Lower leg skin (tissue), 4 donors: ENCODE results near the gene AGPAT4. TPM values are rescaled to one million over a fixed set of nuclear protein-coding genes. Genes with fewer than 3 reads are reported as not detected.

Source experiments
- DNase-seq, 2 donors: peaks; one replicate each; pipeline ENCODE4 v3.0.0-alpha.2; 2019; ENCODE audit warnings: low spot score in 2 of 2
- H3K4me3 ChIP-seq: fragments of 200-600 bp; sonication (generic); 2 replicates; pipeline ENCODE4 v1.5.1; 2017; ENCODE audit warnings: mild to moderate bottlenecking, low read depth; ENCODE audit not compliant: poor library complexity, severe bottlenecking
- CTCF ChIP-seq, 3 donors: fragments of 450-650 bp; IDR thresholded peaks; one replicate each; pipeline ENCODE4 v1.5.1; 2016; ENCODE audit warnings: antibody characterized with exemption in 3 of 3, mild to moderate bottlenecking in 3 of 3, moderate library complexity in 2 of 3
- POLR2A ChIP-seq, 2 donors: fragments of 450-650 bp; IDR thresholded peaks; one replicate each; pipeline ENCODE4 v1.6.1; 2016 to 2017; ENCODE audit warnings: antibody characterized with exemption in 2 of 2, mild to moderate bottlenecking in 1 of 2, moderate library complexity in 1 of 2
- WGBS, 2 donors: methylation state at CpG; one replicate each; pipeline ENCODE4 v1.1.5; 2018; 5-methylcytosine and 5-hydroxymethylcytosine counted together
- intact Hi-C: fragments of 100-400 bp; cut with DNase I; formaldehyde crosslinking; loops from one replicate; pipeline ENCODE4 v1.15.0; 2023; ENCODE audit warnings: low total_unique reads
- total RNA-seq, 4 donors: library from RNA; depleted of rRNA; stranded (reverse); fragments of >200 nt; gene quantifications; one replicate each; pipeline ENCODE4 v1.1.0, GENCODE V29; 2016

The AGPAT4 gene
- total RNA-seq, 4 donors from 2014 or later, result 0.44 to 2.0 (median 1.2) TPM

- no peak for TF ChIP-seq CTCF (IDR thresholded peaks at IDR 0.05)
- no peak overlapping the region for H3K4me3 ChIP-seq
- intact Hi-C loops, result loop anchor here (10.0 kb wide), 1 partner anchor 228 kb away; no protein-coding TSS in a partner anchor
- no peak for DNase-seq
- 90 to 92% methylated on average over 11 of the region's 11 CpGs for WGBS, 2 donors
Observed at GRCh38 chr6:161136655-161137054, 137.2 kb downstream of the AGPAT4 start.

GRCh38 chr6:161135695-161136591 lies 137.9 kb downstream of the AGPAT4 start:
- 85 to 87% methylated on average over 23 of the region's 23 CpGs for WGBS, 2 donors
- intact Hi-C loops, result loop anchor here (10.0 kb wide), 1 partner anchor 229 kb away; no protein-coding TSS in a partner anchor
- DNase-seq, result peak in 1 of 2 donors; percentile 56
- H3K4me3 ChIP-seq, result no peak overlapping the region
- TF ChIP-seq POLR2A (IDR thresholded peaks at IDR 0.05) (no peak), CTCF (IDR thresholded peaks at IDR 0.05) (no peak)

GRCh38 chr6:161134550-161135298 lies 139.1 kb downstream of the AGPAT4 start:
- no peak for TF ChIP-seq POLR2A (IDR thresholded peaks at IDR 0.05)
- no peak for TF ChIP-seq CTCF (IDR thresholded peaks at IDR 0.05)
- intact Hi-C loops, result loop anchor here (10.0 kb wide), 1 partner anchor 230 kb away; no protein-coding TSS in a partner anchor
- WGBS, 2 donors, result 93 to 97% methylated on average over 17 of the region's 17 CpGs
- no peak overlapping the region for H3K4me3 ChIP-seq
- DNase-seq, result no peak

GRCh38 chr6:161133963-161134362 lies 139.9 kb downstream of the AGPAT4 start:
- no peak overlapping the region for H3K4me3 ChIP-seq
- no peak for DNase-seq
- TF ChIP-seq POLR2A (IDR thresholded peaks at IDR 0.05), result no peak
- TF ChIP-seq CTCF (IDR thresholded peaks at IDR 0.05), result no peak
- 85 to 89% methylated on average over 9 of the region's 9 CpGs for WGBS, 2 donors
- intact Hi-C loops, result loop anchor here (10.0 kb wide), 1 partner anchor 231 kb away; no protein-coding TSS in a partner anchor

- DNase-seq, result no peak
- 95% methylated on average over 11 of the region's 11 CpGs for WGBS, 2 donors
- no peak for TF ChIP-seq CTCF (IDR thresholded peaks at IDR 0.05)
- TF ChIP-seq POLR2A (IDR thresholded peaks at IDR 0.05), result no peak
- intact Hi-C loops, result loop anchor here (10.0 kb wide), 1 partner anchor 232 kb away; no protein-coding TSS in a partner anchor
- H3K4me3 ChIP-seq, result no peak overlapping the region
Observed at GRCh38 chr6:161132384-161132783, 141.5 kb downstream of the AGPAT4 start.
